Upper lobe of left lung (tissue), 6 donors: ENCODE results near the gene PCBP4. TPM values are rescaled to one million over a fixed set of nuclear protein-coding genes. Genes with fewer than 3 reads are reported as not detected.
"Not testable (repeated sequence)": the region's sequence is repeated elsewhere in the genome, so short reads cannot be mapped to it uniquely, and the experiment has no call there.

Experiments
- ATAC-seq, 2 donors: fragments of 200-7000 bp; cut with Tn5 transposase; one replicate each; pipeline ENCODE4 v1.9.1; 2022; ENCODE audit warnings: mild to moderate bottlenecking in 2 of 2, moderate library complexity in 2 of 2; ENCODE audit not compliant: low FRiP score in 2 of 2
- DNase-seq, 2 donors: peaks; one replicate each; pipeline ENCODE4 v3.0.0-alpha.2; 2019 to 2020
- H3K27ac ChIP-seq, 4 donors: fragments of 200-600 bp; sonication (generic); one replicate each; pipeline ENCODE4 v1.5.1; 2016 to 2019
- H3K27me3 ChIP-seq, 4 donors: fragments of 200-600 bp; sonication (generic); one replicate each; pipeline ENCODE4 v1.5.1; 2017 to 2019
- H3K36me3 ChIP-seq, 4 donors: fragments of 200-600 bp; sonication (generic); one replicate each; pipeline ENCODE4 v1.5.1; 2016 to 2019
- H3K4me1 ChIP-seq, 4 donors: fragments of 200-600 bp; sonication (generic); one replicate each; pipeline ENCODE4 v1.5.1; 2018 to 2019
- H3K4me3 ChIP-seq, 4 donors: fragments of 200-600 bp; sonication (generic); one replicate each; pipeline ENCODE4 v1.5.1; 2017 to 2019; ENCODE audit warnings: mild to moderate bottlenecking in 2 of 4, moderate library complexity in 1 of 4
- H3K9me3 ChIP-seq, 4 donors: fragments of 200-600 bp; sonication (generic); one replicate each; pipeline ENCODE4 v1.5.1; 2018 to 2019
- EP300 ChIP-seq, 4 donors: sonication (generic); formaldehyde crosslinking; IDR thresholded peaks; one replicate each; pipeline ENCODE4 v1.5.1; 2017; ENCODE audit warnings: antibody characterized with exemption in 4 of 4, control low read depth in 2 of 4
- POLR2A ChIP-seq, 4 donors: fragments of 450-650 bp; IDR thresholded peaks; one replicate each; pipeline ENCODE4 v1.5.1; 2016 to 2017; ENCODE audit warnings: antibody characterized with exemption in 4 of 4, mild to moderate bottlenecking in 2 of 4
- POLR2AphosphoS5 ChIP-seq, 2 donors: sonication (generic); formaldehyde crosslinking; IDR thresholded peaks; one replicate each; pipeline ENCODE4 v1.5.1; 2017; ENCODE audit warnings: antibody characterized with exemption in 2 of 2
- WGBS, 2 donors: methylation state at CpG; one replicate each; pipeline ENCODE4 v1.1.5; 2017 to 2018; 5-methylcytosine and 5-hydroxymethylcytosine counted together
- total RNA-seq, 6 donors: library from RNA; depleted of rRNA in 4 of 6; stranded (reverse); fragments of >200 nt in 4 of 6; gene quantifications; one replicate each; pipeline versions ENCODE4 v1.1.0 to v1.2.1, GENCODE V29; 2016 to 2021
- TF ChIP-seq, protein P1 (sequence below), 6 experiments: fragments of 450-650 bp in 4 of 6; fragments of 200-600 bp in 2 of 6; sonication (generic) in 2 of 6; IDR thresholded peaks; one replicate each; pipeline ENCODE4 v1.5.1; 2016 to 2019; ENCODE audit warnings: antibody characterized with exemption in 6 of 6
- donor health status: DM: no; HTN: no; CAD: no; lungs with moderate emphysema.
- donor health status: DM: no; HTN: yes; CAD: no; lungs with severe emphysema.

PCBP4 gene
- total RNA-seq, 6 donors from 2014 or later, result 22.7 to 53.4 (median 37.7) TPM

GRCh38 chr3:51931756-51932155 is 35.5 kb downstream of the PCBP4 start:
- H3K9me3 ChIP-seq, result no peaks in the 10 kb centered on the region

DNA sequence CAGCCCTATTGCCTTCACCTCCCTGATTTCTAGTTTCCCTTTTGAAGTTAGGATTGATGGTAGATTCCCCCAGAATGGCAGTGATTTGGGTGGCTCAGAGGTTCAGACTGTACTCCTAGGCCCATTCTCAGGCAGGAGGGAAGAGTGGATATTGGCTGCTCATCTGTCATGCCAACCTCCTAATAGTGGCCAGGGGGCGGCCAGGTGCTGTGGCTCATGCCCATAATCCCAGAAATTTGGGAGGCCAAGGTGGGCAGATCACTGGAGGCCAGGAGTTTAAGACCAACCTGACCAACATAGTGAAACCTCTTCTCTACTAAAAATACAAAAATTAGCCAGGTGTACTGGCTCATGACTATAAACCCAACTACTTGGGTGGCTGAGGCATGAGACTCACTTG is 36.8 kb downstream of the PCBP4 start:
- WGBS, 2 donors, result 82 to 100% methylated on average over 1 of the region's 1 CpG
- no peak overlapping the region for H3K4me3 ChIP-seq
- no peak overlapping the region for H3K27ac ChIP-seq
- H3K4me1 ChIP-seq, result no peaks in the 10 kb centered on the region
- no peaks in the 10 kb centered on the region for H3K9me3 ChIP-seq
- no peak for ATAC-seq
- H3K36me3 ChIP-seq, result peaks cover 15 to 36% (median 32%) of the 10 kb centered on the region in 4 donors
- no peaks in the 10 kb centered on the region for H3K27me3 ChIP-seq
- no peak for DNase-seq
- no peak for TF ChIP-seq POLR2A (IDR thresholded peaks at IDR 0.05)

More at GRCh38 chr3:51931756-51932155, 35.5 kb downstream of the PCBP4 start:
- Histone ChIP-seq H3K4me1 (no peaks in the 10 kb centered on the region), H3K36me3 (peaks cover 28 to 49% (median 44%) of the 10 kb centered on the region in 4 donors), H3K4me3 (no peak overlapping the region), H3K27me3 (no peaks in the 10 kb centered on the region), H3K27ac (no peak overlapping the region)
- ATAC-seq (no peak), DNase-seq (no peak)
- 91 to 95% methylated on average over 6 of the region's 6 CpGs for WGBS, 2 donors
- no peak for TF ChIP-seq POLR2A (IDR thresholded peaks at IDR 0.05)
- TF ChIP-seq, protein P1, sequence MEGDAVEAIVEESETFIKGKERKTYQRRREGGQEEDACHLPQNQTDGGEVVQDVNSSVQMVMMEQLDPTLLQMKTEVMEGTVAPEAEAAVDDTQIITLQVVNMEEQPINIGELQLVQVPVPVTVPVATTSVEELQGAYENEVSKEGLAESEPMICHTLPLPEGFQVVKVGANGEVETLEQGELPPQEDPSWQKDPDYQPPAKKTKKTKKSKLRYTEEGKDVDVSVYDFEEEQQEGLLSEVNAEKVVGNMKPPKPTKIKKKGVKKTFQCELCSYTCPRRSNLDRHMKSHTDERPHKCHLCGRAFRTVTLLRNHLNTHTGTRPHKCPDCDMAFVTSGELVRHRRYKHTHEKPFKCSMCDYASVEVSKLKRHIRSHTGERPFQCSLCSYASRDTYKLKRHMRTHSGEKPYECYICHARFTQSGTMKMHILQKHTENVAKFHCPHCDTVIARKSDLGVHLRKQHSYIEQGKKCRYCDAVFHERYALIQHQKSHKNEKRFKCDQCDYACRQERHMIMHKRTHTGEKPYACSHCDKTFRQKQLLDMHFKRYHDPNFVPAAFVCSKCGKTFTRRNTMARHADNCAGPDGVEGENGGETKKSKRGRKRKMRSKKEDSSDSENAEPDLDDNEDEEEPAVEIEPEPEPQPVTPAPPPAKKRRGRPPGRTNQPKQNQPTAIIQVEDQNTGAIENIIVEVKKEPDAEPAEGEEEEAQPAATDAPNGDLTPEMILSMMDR (IDR thresholded peaks at IDR 0.05), result no peak
- TF ChIP-seq EP300 (IDR thresholded peaks at IDR 0.05), result no peak
- TF ChIP-seq POLR2AphosphoS5 (IDR thresholded peaks at IDR 0.05), result no peak

- H3K4me1 ChIP-seq, result no peaks in the 10 kb centered on the region
- H3K9me3 ChIP-seq, result no peaks in the 10 kb centered on the region
- TF ChIP-seq POLR2A (IDR thresholded peaks at IDR 0.05), result no peak
- ATAC-seq (peak in 1 of 2 donors; percentile 33), DNase-seq (no peak)
- H3K36me3 ChIP-seq, result peaks cover 9 to 27% (median 23%) of the 10 kb centered on the region in 4 donors
- H3K27me3 ChIP-seq, result no peaks in the 10 kb centered on the region
- no peak overlapping the region for H3K27ac ChIP-seq
- H3K4me3 ChIP-seq, result no peak overlapping the region
- 81 to 82% methylated on average over 5 of the region's 5 CpGs for WGBS, 2 donors
Observed at GRCh38 chr3:51929420-51930003, 37.7 kb downstream of the PCBP4 start.

DNA sequence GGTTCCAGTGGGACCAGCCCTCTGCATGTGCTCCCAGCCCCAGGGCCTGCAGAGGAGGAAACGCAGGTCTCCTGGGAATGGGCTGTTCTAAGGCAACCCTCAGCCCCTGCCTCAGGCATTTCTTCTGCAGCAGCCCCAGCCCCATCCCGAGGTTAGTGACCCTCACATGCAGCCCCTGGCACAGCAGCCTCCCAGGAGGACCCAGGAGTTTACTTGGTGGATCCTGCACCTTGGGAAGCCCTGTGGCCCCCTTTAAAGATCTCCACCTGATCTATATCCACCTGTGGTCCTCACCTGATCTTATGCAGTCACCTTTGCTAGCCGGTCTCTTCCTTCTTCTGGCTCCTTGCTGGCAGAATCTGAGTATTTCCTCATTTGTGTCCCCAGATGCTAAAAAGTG is 38.3 kb downstream of the PCBP4 start:
- H3K4me3 ChIP-seq, H3K27ac ChIP-seq, DNase-seq, H3K9me3 ChIP-seq, ATAC-seq, H3K27me3 ChIP-seq, H3K4me1 ChIP-seq: not testable (repeated sequence)
- WGBS, 2 donors, result 87 to 88% methylated on average over 3 of the region's 3 CpGs
- peaks cover 7 to 21% (median 18%) of the 10 kb centered on the region in 4 donors for H3K36me3 ChIP-seq

DNA sequence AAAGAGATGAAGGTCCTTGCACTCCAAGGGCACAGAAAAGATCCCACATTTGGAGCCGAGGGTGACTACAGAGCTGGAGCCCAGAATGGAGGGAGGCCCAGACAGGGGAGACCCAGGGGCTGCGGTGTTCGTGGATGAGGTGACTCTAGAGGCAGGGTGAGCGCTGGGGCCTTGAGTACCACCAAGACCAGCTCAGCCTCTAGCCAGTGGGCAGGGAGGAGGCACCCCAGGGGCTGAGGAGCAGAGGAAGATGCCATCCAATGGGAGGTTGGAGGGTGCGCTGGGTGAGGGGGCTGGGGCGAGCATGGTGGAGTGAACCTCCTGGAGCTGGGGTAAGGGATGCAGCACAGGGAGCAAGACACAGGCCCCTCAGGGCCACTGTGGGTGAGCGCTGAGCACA is 38.8 kb downstream of the PCBP4 start:
- Histone ChIP-seq H3K27me3 (no peaks in the 10 kb centered on the region), H3K36me3 (peaks cover 7 to 16% (median 12%) of the 10 kb centered on the region in 4 donors), H3K9me3 (no peaks in the 10 kb centered on the region), H3K4me1 (no peaks in the 10 kb centered on the region), H3K4me3 (no peak overlapping the region), H3K27ac (no peak overlapping the region)
- ATAC-seq (peak; percentile 8 to 58), DNase-seq (no peak)
- 93 to 97% methylated on average over 6 to 7 of the region's 7 CpGs for WGBS, 2 donors
- TF ChIP-seq POLR2AphosphoS5 (IDR thresholded peaks at IDR 0.05) (no peak), POLR2A (IDR thresholded peaks at IDR 0.05) (no peak), EP300 (IDR thresholded peaks at IDR 0.05) (no peak)
- TF ChIP-seq, protein P1 (IDR thresholded peaks at IDR 0.05), result no peak

DNA sequence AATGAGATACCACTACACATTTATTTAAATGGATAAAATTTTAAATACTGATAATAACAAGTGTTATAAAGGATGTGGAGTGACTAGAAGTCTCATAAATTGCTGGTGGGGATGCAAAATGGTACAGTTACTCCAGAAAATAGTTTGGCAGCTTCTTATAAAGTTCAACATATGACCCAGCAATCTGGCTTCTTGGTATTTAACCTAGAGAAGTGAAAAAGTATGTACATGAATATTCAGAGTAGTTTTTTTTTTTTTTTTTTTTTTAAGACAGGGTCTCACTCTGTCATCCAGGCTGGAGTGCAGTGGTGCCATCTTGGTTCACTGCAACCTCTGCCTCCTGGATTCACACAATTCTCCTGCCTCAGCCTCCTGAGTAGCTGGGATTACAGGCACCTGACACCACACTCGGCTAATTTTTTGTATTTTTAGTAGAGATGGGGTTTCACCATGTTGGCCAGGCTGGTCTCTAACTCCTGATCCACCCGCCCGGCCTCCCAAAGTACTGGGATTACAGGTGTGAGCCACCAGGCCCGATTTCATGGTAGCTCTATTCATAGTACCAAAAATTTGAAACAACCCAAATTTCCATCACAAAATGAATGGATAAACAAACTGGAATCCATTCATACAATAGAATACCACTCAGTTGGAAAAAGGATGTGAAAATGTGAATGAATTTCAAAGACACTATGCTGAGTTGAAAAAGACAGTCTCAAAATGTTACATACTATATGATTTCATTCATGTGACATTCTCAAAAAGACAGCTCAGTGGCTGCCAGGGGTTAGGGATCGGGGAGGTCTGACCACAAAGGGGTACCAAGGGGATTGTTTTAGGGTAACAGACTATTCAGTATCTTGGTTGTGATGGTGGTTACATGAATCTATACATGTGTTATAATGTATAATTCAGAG is 39.9 kb downstream of the PCBP4 start:
- H3K27ac ChIP-seq, result no peak overlapping the region
- no peak for DNase-seq
- H3K4me3 ChIP-seq, result no peak overlapping the region
- no peak for ATAC-seq
- WGBS, 2 donors, result 91 to 94% methylated on average over 5 of the region's 5 CpGs
- H3K36me3 ChIP-seq, result peaks cover 0 to 5% (median 2%) of the 10 kb centered on the region in 4 donors
- H3K9me3 ChIP-seq, result no peaks in the 10 kb centered on the region
- H3K4me1 ChIP-seq, result no peaks in the 10 kb centered on the region
- no peak for TF ChIP-seq POLR2AphosphoS5 (IDR thresholded peaks at IDR 0.05)
- TF ChIP-seq, protein P1 (IDR thresholded peaks at IDR 0.05), result no peak
- no peak for TF ChIP-seq EP300 (IDR thresholded peaks at IDR 0.05)
- TF ChIP-seq POLR2A (IDR thresholded peaks at IDR 0.05), result no peak
- no peaks in the 10 kb centered on the region for H3K27me3 ChIP-seq
